GM12801 (cell line): ENCODE results near the gene RTN3.

Experiments
- CTCF ChIP-seq: IDR thresholded peaks from one replicate; pipeline ENCODE4 v1.5.1; 2011; ENCODE audit warnings: control low read depth; ENCODE audit not compliant: insufficient read length; ENCODE audit errors: extremely low read depth

RTN3 gene

DNA sequence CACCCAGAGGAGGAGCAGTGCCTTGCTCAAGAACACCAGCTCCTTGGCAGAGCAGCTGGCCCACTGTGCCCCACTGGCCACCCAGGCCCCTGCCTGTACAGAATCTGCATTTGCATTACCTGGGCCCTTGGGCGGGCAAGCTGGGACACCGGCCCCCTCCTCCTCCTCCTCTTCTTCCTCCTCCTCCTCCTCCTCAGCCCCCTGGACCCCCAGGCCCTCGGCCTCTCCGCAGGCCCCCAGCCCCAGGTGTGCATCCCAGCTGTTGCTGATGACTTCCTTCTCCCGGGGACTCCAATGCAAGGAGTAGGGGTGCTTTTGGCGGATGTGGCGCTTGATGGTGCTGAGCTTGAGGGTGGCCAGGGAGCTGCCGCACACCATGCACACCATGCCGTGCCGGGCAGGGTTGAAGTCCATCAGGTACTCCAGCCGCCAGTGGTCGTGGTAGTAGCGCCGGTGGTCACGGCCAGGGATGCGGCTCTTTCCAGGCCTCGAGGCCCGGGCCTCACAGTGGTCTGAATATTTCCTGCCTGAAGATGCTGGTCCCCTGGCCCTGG lies 84.5 kb downstream of the RTN3 start:
- no peak for TF ChIP-seq CTCF

DNA sequence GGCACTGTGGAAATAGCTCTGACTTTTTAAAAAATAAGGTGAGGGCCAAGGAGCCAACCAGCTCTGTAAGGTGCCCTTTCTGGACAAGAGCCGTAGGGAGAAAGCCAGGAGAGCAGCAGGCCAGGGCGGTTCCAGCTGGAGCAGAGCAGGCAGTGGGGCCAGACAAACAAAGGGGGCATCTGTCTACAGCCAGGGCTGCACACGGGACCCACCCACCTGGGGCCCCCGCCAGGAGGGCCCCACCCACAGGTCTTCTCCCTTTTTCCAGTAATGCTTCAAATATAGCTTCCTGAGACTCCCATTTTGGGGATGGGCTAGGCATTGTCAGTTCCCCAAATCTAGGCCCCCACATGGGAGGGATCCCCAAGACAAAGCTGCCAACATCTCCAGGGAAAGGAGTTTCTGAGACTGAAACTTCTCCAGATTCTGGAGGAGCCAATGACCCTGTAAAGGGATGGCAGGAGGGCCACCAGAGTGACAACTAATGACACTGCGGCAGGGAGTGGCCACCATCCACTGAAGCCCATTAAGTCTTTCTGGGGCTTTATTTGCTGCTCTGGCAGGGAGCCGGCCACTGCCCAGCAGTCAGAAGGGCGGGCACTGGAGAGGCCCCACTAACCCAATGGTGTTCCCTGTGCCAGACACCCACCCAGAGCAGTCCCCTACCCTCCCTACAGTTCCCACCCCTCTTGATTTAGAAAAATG lies 85.4 kb downstream of the RTN3 start:
- TF ChIP-seq CTCF = no peak

DNA sequence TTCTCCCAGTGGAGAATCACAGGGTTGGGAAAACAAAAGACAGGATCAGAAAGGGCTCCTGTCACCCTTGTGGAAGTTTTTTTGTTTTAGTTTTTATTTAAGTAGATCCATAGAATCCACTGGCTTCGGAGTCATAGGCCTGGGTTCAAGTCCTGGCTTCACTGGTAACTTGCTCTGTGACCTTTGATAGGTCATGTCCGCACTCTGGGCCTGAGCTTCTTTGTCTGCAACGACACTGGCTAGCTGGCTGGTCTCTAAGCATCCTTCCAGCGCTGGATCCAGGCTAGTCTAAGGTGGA lies 85.9 kb downstream of the RTN3 start:
- TF ChIP-seq CTCF = no peak

GRCh38 chr11:63767565-63768236 lies 86.4 kb downstream of the RTN3 start:
- no peak for TF ChIP-seq CTCF

DNA sequence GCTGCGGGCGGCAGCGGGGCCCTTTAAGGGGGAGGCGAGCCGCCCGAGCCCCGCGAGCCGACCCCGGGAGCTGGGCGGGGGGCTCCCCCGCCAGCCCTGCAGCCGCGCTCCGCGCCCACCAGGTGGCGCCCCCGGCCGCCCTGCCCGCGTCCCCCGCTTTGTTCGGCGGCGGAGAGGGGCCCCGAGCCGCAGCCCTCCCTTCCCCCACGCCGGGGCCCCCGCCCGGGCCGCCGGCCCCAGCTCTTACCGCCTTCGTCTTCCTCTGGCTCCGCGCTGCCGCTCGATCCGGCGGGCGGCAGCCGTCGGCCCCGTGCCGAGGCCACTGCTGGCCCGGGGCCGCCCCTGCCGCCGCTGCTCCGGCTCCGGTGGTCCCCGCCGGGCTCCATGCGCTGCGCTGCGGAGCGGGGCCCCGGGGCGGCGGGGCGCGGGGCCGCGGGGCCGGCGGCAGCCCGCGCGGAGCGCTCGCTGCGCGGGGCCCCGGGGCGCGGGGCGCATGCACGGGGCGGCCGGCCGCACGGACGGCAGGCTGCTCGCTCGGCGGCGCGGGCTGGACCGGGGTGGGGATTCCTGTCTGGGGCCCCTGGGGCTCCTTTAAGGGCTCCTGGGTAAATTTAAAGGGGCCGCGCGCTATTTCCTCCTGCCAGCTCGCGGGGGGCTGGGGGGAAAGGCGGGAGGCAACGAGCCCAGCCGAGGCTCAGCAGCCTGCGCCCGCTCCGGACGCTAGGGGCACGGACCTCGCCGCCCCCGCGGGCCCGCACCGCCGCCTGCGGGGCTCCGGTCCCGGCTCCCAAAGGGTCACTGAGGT lies 87.1 kb downstream of the RTN3 start, which contains the start of gene ZFTA:
ZFTA (minus strand) TSS at position 539 of the 805 bp plus-strand sequence; CDS start at position 386, 153 bp downstream.
- no peak for TF ChIP-seq CTCF

GRCh38 chr11:63769042-63769713 lies 87.9 kb downstream of the RTN3 start:
- no peak for TF ChIP-seq CTCF
